ENCODE measurements around the gene ADAMTS12. TPM values are rescaled to one million over a fixed set of nuclear protein-coding genes. Genes with fewer than 3 reads are reported as not detected.

Gene ADAMTS12
- total and polyA plus RNA-seq, 9 of the 15 experiments (the other 6 are each of a cell fraction or from before 2014, with no cell fraction given), result 0.11 TPM; not detected in 8

- ATAC-seq, result no peak
- no peaks in the 10 kb centered on the region for H3K9me1 ChIP-seq (ENCODE audit: control insufficient read depth, insufficient read depth, low read length)
- H3K36me3 ChIP-seq (ENCODE audit: control insufficient read depth, insufficient read depth, low read length), result no peaks in the 10 kb centered on the region
- in situ Hi-C loops (cut with MboI), result no loop called here
- intact Hi-C loops (cut with micrococcal nuclease), result no loop called here
- H3K4me1 ChIP-seq (replicated peaks in 1 of 2; ENCODE audit: control insufficient read depth in 2 of 2, insufficient read depth in 2 of 2, low read length in 2 of 2), result no peaks in the 10 kb centered on the region
- no peak overlapping the region for H2AFZ ChIP-seq (ENCODE audit: low read depth, low read length)
- no peaks in the 10 kb centered on the region for H3K79me2 ChIP-seq (ENCODE audit: control insufficient read depth, insufficient read depth, low read length)
- FAIRE-seq, result no peak
- no peak overlapping the region for H3K4me3 ChIP-seq
- no TSS peak for BruUV-seq (replicated peaks)
- no peak overlapping the region for H3K4me2 ChIP-seq (ENCODE audit: insufficient read depth, low read length)
- CTCF ChIA-PET (ENCODE audit: low intra/inter-chr PET ratio), result no interaction called here
- POLR2A ChIA-PET, result no interaction called here
- DNase-seq (ENCODE audit: extremely low read depth in 1 of 4, low spot score in 3 of 4), result no peak
- no peak overlapping the region for H3K9ac ChIP-seq (ENCODE audit: insufficient read depth in 1 of 2, low read depth in 2 of 2, low read length in 2 of 2)
- WGBS (ENCODE audit: insufficient coverage, low coverage, missing lambda C conversion rate), result 0% methylated on average over 1 of the region's 1 CpG
- H3K9me3 ChIP-seq (replicated peaks; ENCODE audit: control insufficient read depth, insufficient read depth, low read depth, low read length), result no peaks in the 10 kb centered on the region
- no peaks in the 10 kb centered on the region for H4K20me1 ChIP-seq (replicated peaks; ENCODE audit: control insufficient read depth, insufficient read depth, low read length)
- TF ChIP-seq CHD2 (IDR thresholded peaks at IDR 0.05; ENCODE audit: low read depth, low read length) (no peak), SMARCE1 (IDR thresholded peaks at IDR 0.05) (no peak), PBX2 (CRISPR knock-in tag; IDR thresholded peaks at IDR 0.05; ENCODE audit: low read depth) (no peak), PBX2 (tag; conservative IDR thresholded peaks at IDR 0.05; ENCODE audit: low read depth) (no peak), ZNF282 (CRISPR knock-in tag; IDR thresholded peaks at IDR 0.05) (no peak), HNRNPH1 (optimal IDR thresholded peaks at IDR 0.05; ENCODE audit: low read depth, low read length) (no peak), SP1 (CRISPR knock-in tag; IDR thresholded peaks at IDR 0.05) (no peak), ZNF407 (IDR thresholded peaks at IDR 0.05; ENCODE audit: low read depth) (no peak), CCAR2 (IDR thresholded peaks at IDR 0.05; ENCODE audit: low read depth, low read length) (no peak), U2AF2 (optimal IDR thresholded peaks at IDR 0.05; ENCODE audit: low read depth, low read length) (no peak), GABPA (tag; conservative IDR thresholded peaks at IDR 0.05; ENCODE audit: low read depth) (no peak)
- H3K27ac ChIP-seq (ENCODE audit: extremely low read depth, low read depth, low read length), result no peak overlapping the region
- no peaks in the 10 kb centered on the region for H3K27me3 ChIP-seq (ENCODE audit: control insufficient read depth in 2 of 2, insufficient read depth in 2 of 2, low read length in 2 of 2)
These were observed 117.4 kb downstream of the ADAMTS12 start for GRCh38 chr5:33774341-33774740.
